Neural cell (in vitro differentiated cells): Measurements from ENCODE around the gene BUB3. TPM values are rescaled to one million over a fixed set of nuclear protein-coding genes. Genes with fewer than 3 reads are reported as not detected.

Experiments
- H2AFZ ChIP-seq: fragments of 200-600, 300-800 bp; sonication (generic), shearing (Covaris generic); 2 replicates; pipeline ENCODE4 v1.6.0; 2014; ENCODE audit warnings: low read depth, mild to moderate bottlenecking, antibody characterized with exemption, low read length, moderate library complexity
- H3F3A ChIP-seq: fragments of 200-600 bp; shearing (Covaris generic); 2 replicates; pipeline ENCODE4 v1.6.1; 2016; ENCODE audit warnings: mild to moderate bottlenecking, moderate library complexity, mixed read lengths, antibody characterized with exemption, low read length; ENCODE audit not compliant: insufficient read depth, poor library complexity, severe bottlenecking
- H3K27ac ChIP-seq: fragments of 200-600, 300-800 bp; sonication (generic), shearing (Covaris generic); 2 replicates; pipeline ENCODE4 v1.5.1; 2014; ENCODE audit warnings: mild to moderate bottlenecking, low read length, moderate library complexity
- H3K27me3 ChIP-seq: fragments of 300-800, 200-600 bp; sonication (generic), shearing (Covaris generic); 2 replicates; pipeline ENCODE4 v1.6.0; 2014; ENCODE audit warnings: mild to moderate bottlenecking, low read depth, low read length, moderate library complexity; ENCODE audit not compliant: insufficient read depth
- H3K36me3 ChIP-seq: fragments of 300-800, 200-600 bp; sonication (generic), shearing (Covaris generic); 2 replicates; pipeline ENCODE4 v1.5.1; 2014; ENCODE audit warnings: mild to moderate bottlenecking, antibody characterized with exemption, low read length, moderate library complexity; ENCODE audit not compliant: insufficient read depth
- H3K4me2 ChIP-seq: fragments of 300-800, 200-600 bp; sonication (generic), shearing (Covaris generic); 2 replicates; pipeline ENCODE4 v1.6.0; 2014; ENCODE audit warnings: mild to moderate bottlenecking, low read length
- H3K4me3 ChIP-seq: fragments of 300-800, 200-600 bp; sonication (generic), shearing (Covaris generic); 2 replicates; pipeline ENCODE4 v1.5.1; 2014; ENCODE audit warnings: mild to moderate bottlenecking, low read length, moderate library complexity
- H3K79me2 ChIP-seq: fragments of 200-600 bp; shearing (Covaris generic); replicated peaks from 2 replicates; pipeline ENCODE4 v1.6.0; 2014; ENCODE audit warnings: mild to moderate bottlenecking, low read length, moderate library complexity; ENCODE audit not compliant: insufficient read depth
- H3K9ac ChIP-seq: fragments of 300-800, 200-600 bp; sonication (generic), shearing (Covaris generic); 2 replicates; pipeline ENCODE4 v1.6.1; 2016; ENCODE audit warnings: mild to moderate bottlenecking, low read length, mixed read lengths
- H3K9me2 ChIP-seq: fragments of 200-600 bp; shearing (Covaris generic); 2 replicates; pipeline ENCODE4 v1.6.1; 2016; ENCODE audit warnings: mild to moderate bottlenecking, low read length, mixed read lengths; ENCODE audit not compliant: insufficient read depth
- H3K9me3 ChIP-seq: fragments of 200-600, 300-800 bp; sonication (generic), shearing (Covaris generic); 2 replicates; pipeline ENCODE4 v1.6.1; 2016; ENCODE audit warnings: mild to moderate bottlenecking, mixed run types, low read length, moderate library complexity, mixed read lengths
- H4K20me1 ChIP-seq: fragments of 200-600 bp; shearing (Covaris generic); 2 replicates; pipeline ENCODE4 v1.6.1; 2016; ENCODE audit warnings: mild to moderate bottlenecking, mixed run types; ENCODE audit not compliant: insufficient read depth
- EP300 ChIP-seq: fragments of 450-650 bp; conservative IDR thresholded peaks from 2 replicates; pipeline ENCODE4 v1.6.1; 2014; ENCODE audit warnings: antibody characterized with exemption, mild to moderate bottlenecking, moderate library complexity; ENCODE audit not compliant: poor library complexity, severe bottlenecking
- EZH2 ChIP-seq: fragments of 200-600, 300-800 bp; shearing (Covaris generic), sonication (generic); IDR thresholded peaks from 2 replicates; pipeline ENCODE4 v1.6.1; 2014; ENCODE audit warnings: antibody characterized with exemption, low read length, borderline replicate concordance, mild to moderate bottlenecking; ENCODE audit not compliant: insufficient read depth, poor library complexity, severe bottlenecking
- MXI1 ChIP-seq: fragments of 450-650 bp; conservative IDR thresholded peaks from 2 replicates; pipeline ENCODE4 v1.6.1; 2014; ENCODE audit warnings: antibody characterized with exemption, mild to moderate bottlenecking; ENCODE audit not compliant: poor library complexity, severe bottlenecking
- POLR2AphosphoS5 ChIP-seq: IDR thresholded peaks from 2 replicates; pipeline ENCODE4 v1.6.1; 2012
- RAD21 ChIP-seq: fragments of 450-650 bp; conservative IDR thresholded peaks from 2 replicates; pipeline ENCODE4 v1.6.1; 2014; ENCODE audit warnings: antibody characterized with exemption, mild to moderate bottlenecking, moderate library complexity
- SMC3 ChIP-seq: fragments of 450-650 bp; conservative IDR thresholded peaks from 2 replicates; pipeline ENCODE4 v1.6.1; 2014; ENCODE audit warnings: antibody characterized with exemption, mild to moderate bottlenecking, moderate library complexity; ENCODE audit not compliant: poor library complexity
- TAF1 ChIP-seq: IDR thresholded peaks from 2 replicates; pipeline ENCODE4 v1.6.1; 2012; ENCODE audit warnings: low read depth
- polyA plus RNA-seq: library from polyadenylated mRNA; depleted of rRNA; stranded (reverse); fragments of >200 nt; gene quantifications from 2 replicates; pipeline ENCODE4 v1.2.3, GENCODE V29; 2014
- TF ChIP-seq, protein P1 (sequence below): IDR thresholded peaks from 2 replicates; pipeline ENCODE4 v1.6.1; 2012; ENCODE audit warnings: borderline replicate concordance
- TF ChIP-seq, protein P2 (sequence below): fragments of 450-650 bp; IDR thresholded peaks from 2 replicates; pipeline ENCODE4 v1.5.1; 2014; ENCODE audit warnings: antibody characterized with exemption, mild to moderate bottlenecking, moderate library complexity; ENCODE audit not compliant: poor library complexity, severe bottlenecking

The BUB3 gene
- polyA plus RNA-seq, 1 donor from 2014 or later: 162 TPM

DNA sequence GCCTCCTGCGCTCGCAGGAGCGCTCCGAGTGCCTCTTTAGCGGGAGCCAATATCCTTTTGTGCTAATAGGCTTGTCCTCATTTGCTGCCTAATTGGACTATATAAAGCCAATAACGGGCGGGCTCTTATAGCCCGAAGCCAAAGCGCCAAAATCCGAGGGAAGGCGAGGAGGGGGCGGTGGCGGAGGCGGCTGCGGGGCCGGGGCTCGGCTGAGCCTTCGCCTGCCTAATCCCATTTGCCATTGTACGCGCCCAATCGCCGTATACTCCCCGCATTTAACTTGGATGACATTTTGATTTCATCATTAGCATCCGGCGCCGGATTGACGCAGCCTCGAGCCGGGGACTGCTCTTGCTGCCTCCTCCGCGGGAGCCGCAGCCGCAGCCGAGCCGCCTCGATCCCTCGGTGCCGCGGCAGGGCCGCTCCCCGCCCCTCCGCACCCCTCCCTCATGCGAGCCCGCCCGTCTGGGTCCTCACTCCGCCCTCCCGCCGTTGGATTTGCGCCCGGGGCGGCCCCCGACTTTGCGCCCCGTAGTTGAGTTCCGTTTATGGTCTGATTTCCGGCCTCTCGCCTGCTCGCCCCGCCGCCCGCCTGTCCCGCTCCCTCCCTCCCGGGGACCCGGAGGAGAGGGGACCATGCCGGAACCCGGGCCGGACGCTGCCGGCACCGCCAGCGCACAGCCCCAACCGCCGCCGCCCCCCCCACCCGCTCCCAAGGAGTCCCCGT, 18.6 kb upstream of the BUB3 start, which contains the start of gene HMX3:
TSS of gene HMX3 (plus strand) at position 556 of the 727 bp plus-strand sequence. CDS start at position 637, 81 bp downstream.
- no peak within 1 kb of the TSS for H3K9ac ChIP-seq
- no peaks in the 10 kb centered on the region for H3F3A ChIP-seq
- H3K9me3 ChIP-seq: no peaks in the 10 kb centered on the region
- no peaks in the 10 kb centered on the region for H3K79me2 ChIP-seq
- peaks cover 100% of the 10 kb centered on the region for H3K27me3 ChIP-seq
- no peak for TF ChIP-seq SMC3
- peak; percentile 36 for TF ChIP-seq POLR2AphosphoS5
- peak within 1 kb of the TSS; percentile 50 for H3K4me3 ChIP-seq
- H3K27ac ChIP-seq: no peak within 1 kb of the TSS
- H2AFZ ChIP-seq: no peak within 1 kb of the TSS
- no peaks in the 10 kb centered on the region for H4K20me1 ChIP-seq
- no peak within 1 kb of the TSS for H3K4me2 ChIP-seq
- no peaks in the 10 kb centered on the region for H3K9me2 ChIP-seq
- no peaks in the 10 kb centered on the region for H3K36me3 ChIP-seq

DNA sequence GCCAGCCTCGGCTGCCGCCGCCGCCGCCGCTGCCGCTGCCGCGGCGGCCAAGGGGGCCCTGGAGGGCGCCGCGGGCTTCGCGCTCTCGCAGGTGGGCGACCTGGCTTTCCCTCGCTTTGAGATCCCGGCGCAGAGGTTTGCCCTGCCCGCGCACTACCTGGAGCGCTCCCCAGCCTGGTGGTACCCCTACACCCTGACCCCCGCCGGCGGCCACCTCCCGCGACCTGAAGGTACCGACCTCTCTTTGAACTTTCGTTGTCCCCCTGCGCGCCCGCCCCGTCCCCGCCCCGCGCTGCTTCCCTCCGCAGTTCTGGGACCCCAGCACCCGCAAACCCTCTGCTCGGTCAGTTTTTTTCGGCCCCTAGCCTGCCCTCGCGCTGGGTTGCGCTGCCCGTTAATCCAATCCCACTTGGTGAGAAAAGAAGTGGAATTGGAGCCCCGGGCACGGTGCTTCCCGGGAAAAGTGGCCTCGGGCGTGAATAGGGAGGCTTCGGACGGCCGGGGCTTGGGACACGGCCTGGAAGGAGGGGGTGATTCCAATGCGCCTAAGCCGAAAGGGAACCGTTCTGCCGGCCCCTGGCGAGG, 17.9 kb upstream of the BUB3 start:
- H3K27ac ChIP-seq: no peak overlapping the region
- H3K9ac ChIP-seq: no peak overlapping the region
- no peak for TF ChIP-seq EP300
- TF ChIP-seq POLR2AphosphoS5: peak; percentile 3
- peak; percentile 98 for TF ChIP-seq EZH2
- no peak for TF ChIP-seq MXI1
- TF ChIP-seq SMC3: no peak
- no peak overlapping the region for H3K4me2 ChIP-seq
- no peak overlapping the region for H3K4me3 ChIP-seq
- H3K79me2 ChIP-seq: no peaks in the 10 kb centered on the region
- H3K27me3 ChIP-seq: peaks cover 100% of the 10 kb centered on the region
- H2AFZ ChIP-seq: no peak overlapping the region
- no peaks in the 10 kb centered on the region for H3K9me2 ChIP-seq
- no peaks in the 10 kb centered on the region for H4K20me1 ChIP-seq
- H3K36me3 ChIP-seq: no peaks in the 10 kb centered on the region
- no peaks in the 10 kb centered on the region for H3F3A ChIP-seq
- H3K9me3 ChIP-seq: no peaks in the 10 kb centered on the region

DNA sequence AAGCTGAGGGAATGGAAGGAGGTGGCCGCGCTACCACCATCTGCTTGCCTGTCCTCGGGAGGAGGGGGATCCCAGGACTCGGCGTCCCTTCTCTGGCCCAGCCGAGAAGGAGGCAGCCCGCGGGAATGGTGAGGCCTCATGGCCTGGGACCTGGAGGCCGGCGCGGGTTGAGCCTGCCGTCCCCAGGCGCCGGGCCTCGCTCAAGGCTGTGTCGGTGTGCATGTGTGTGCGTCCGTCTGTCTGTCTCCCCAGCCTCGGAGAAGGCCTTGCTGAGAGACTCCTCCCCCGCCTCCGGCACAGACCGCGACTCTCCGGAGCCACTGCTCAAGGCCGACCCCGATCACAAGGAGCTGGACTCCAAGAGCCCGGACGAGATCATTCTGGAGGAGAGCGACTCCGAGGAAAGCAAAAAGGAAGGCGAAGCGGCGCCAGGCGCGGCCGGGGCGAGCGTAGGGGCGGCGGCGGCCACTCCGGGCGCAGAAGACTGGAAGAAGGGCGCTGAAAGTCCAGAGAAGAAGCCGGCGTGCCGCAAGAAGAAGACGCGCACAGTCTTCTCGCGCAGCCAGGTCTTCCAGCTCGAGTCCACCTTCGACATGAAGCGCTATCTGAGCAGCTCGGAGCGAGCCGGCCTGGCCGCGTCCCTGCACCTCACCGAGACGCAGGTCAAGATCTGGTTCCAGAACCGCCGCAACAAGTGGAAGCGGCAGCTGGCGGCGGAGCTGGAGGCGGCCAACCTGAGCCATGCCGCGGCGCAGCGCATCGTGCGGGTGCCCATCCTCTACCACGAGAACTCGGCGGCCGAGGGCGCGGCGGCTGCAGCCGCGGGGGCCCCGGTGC, 17.2 kb upstream of the BUB3 start:
- Histone ChIP-seq H3K36me3 (no peaks in the 10 kb centered on the region), H3F3A (no peaks in the 10 kb centered on the region), H3K9me3 (no peaks in the 10 kb centered on the region), H4K20me1 (no peaks in the 10 kb centered on the region), H3K4me2 (no peak overlapping the region), H3K27ac (no peak overlapping the region), H3K79me2 (no peaks in the 10 kb centered on the region), H3K4me3 (no peak overlapping the region), H3K9ac (no peak overlapping the region), H3K27me3 (peaks cover 100% of the 10 kb centered on the region), H2AFZ (no peak overlapping the region), H3K9me2 (no peaks in the 10 kb centered on the region)
- TF ChIP-seq EZH2 (peak; percentile 97), EP300 (no peak)

DNA sequence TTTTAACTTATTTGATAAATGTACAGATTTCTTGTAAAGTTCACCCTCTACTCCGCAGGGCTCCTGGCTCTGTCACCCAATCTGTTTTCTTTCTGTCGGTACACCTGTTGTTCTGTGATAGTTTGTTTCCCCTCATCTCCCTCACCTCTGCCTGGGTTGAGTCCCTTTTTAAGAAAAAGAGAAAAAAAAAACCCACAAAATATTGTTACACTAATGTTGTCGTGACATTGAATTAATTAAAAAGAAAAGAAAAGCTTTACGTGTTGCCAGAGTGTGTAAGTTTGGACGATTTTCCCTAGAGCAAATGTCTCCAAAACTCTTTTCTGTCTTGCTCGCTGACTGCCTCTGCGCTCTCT, 15.1 kb upstream of the BUB3 start:
- no peak for TF ChIP-seq RAD21
- TF ChIP-seq EZH2: no peak
- TF ChIP-seq SMC3: no peak
- no peak for TF ChIP-seq POLR2AphosphoS5
- TF ChIP-seq, protein P1, sequence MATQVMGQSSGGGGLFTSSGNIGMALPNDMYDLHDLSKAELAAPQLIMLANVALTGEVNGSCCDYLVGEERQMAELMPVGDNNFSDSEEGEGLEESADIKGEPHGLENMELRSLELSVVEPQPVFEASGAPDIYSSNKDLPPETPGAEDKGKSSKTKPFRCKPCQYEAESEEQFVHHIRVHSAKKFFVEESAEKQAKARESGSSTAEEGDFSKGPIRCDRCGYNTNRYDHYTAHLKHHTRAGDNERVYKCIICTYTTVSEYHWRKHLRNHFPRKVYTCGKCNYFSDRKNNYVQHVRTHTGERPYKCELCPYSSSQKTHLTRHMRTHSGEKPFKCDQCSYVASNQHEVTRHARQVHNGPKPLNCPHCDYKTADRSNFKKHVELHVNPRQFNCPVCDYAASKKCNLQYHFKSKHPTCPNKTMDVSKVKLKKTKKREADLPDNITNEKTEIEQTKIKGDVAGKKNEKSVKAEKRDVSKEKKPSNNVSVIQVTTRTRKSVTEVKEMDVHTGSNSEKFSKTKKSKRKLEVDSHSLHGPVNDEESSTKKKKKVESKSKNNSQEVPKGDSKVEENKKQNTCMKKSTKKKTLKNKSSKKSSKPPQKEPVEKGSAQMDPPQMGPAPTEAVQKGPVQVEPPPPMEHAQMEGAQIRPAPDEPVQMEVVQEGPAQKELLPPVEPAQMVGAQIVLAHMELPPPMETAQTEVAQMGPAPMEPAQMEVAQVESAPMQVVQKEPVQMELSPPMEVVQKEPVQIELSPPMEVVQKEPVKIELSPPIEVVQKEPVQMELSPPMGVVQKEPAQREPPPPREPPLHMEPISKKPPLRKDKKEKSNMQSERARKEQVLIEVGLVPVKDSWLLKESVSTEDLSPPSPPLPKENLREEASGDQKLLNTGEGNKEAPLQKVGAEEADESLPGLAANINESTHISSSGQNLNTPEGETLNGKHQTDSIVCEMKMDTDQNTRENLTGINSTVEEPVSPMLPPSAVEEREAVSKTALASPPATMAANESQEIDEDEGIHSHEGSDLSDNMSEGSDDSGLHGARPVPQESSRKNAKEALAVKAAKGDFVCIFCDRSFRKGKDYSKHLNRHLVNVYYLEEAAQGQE: no peak
- no peak for TF ChIP-seq TAF1
- TF ChIP-seq MXI1: no peak
- no peak for TF ChIP-seq EP300
- TF ChIP-seq, protein P2, sequence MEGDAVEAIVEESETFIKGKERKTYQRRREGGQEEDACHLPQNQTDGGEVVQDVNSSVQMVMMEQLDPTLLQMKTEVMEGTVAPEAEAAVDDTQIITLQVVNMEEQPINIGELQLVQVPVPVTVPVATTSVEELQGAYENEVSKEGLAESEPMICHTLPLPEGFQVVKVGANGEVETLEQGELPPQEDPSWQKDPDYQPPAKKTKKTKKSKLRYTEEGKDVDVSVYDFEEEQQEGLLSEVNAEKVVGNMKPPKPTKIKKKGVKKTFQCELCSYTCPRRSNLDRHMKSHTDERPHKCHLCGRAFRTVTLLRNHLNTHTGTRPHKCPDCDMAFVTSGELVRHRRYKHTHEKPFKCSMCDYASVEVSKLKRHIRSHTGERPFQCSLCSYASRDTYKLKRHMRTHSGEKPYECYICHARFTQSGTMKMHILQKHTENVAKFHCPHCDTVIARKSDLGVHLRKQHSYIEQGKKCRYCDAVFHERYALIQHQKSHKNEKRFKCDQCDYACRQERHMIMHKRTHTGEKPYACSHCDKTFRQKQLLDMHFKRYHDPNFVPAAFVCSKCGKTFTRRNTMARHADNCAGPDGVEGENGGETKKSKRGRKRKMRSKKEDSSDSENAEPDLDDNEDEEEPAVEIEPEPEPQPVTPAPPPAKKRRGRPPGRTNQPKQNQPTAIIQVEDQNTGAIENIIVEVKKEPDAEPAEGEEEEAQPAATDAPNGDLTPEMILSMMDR: no peak
- H4K20me1 ChIP-seq: no peaks in the 10 kb centered on the region
- H3K4me2 ChIP-seq: no peak overlapping the region

More for the DNA sequence above, 15.1 kb upstream of the BUB3 start:
- Histone ChIP-seq H3K4me3 (no peak overlapping the region), H3K27me3 (peaks cover 100% of the 10 kb centered on the region), H3K79me2 (no peaks in the 10 kb centered on the region), H2AFZ (no peak overlapping the region), H3K9me2 (no peaks in the 10 kb centered on the region), H3K36me3 (no peaks in the 10 kb centered on the region), H3F3A (no peaks in the 10 kb centered on the region), H3K27ac (no peak overlapping the region), H3K9ac (no peak overlapping the region), H3K9me3 (no peaks in the 10 kb centered on the region)
